KG1 (cell line): ENCODE results near the gene VSTM1.
A peak's percentile ranks its signal among the peaks of the same experiment; 100 is the strongest.
"Not testable (repeated sequence)": the region's sequence is repeated elsewhere in the genome, so short reads cannot be mapped to it uniquely, and the experiment has no call there.

Experiments
- DNase-seq: peaks from one replicate; lab custom pipeline; 2025; lab: John Stamatoyannopoulos, UW

VSTM1 gene

GRCh38 chr19:54063350-54064116 is at the start of gene VSTM1:
TSS of gene VSTM1 (minus strand) at chr19:54063897. CDS start at chr19:54063777, 120 bp downstream.
- DNase-seq: peak; percentile 61

- DNase-seq: no peak
Observed at GRCh38 chr19:54109651-54110050, 46.0 kb upstream of the VSTM1 start.

DNA sequence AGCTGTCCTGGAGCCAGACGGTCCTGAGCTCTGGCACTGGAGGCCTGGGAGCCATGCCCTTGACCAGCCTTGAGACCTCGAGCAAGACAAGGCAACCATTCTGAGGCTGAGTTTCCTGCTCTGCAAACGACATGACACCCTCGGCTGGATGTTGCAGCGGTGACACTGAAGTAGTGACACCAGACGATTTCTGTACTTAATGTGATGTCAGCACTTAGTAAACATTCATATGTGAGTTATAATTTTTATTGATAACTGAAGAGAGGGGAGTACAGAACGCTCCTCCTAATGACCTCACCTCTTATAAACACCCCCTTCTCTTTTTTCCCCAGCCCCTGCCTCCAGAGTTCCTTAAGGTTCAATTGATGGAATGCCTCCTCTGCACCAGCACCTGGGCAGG is 44.8 kb upstream of the VSTM1 start:
- DNase-seq: no peak

GRCh38 chr19:54107876-54108490 is 44.3 kb upstream of the VSTM1 start:
- DNase-seq: no peak

DNA sequence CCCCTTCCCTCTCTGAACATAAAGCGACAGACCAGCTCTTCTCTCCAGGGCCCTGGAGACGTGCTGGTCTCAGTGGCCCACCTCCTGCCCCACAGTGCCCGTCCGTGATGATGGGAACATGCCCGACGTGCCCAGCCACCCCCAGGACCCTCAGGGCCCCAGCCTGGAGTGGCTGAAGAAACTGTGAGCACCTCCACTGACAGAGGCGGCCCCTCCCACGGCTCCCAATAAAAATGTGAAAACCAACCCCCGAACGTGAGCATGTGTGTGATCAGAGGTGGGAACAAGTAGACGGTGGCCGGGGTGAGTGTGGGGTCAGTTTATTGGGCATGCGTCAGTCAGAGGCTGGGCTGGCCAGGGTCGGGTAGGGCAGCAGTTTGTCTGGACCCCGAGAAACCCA is 43.0 kb upstream of the VSTM1 start:
- DNase-seq: no peak

DNA sequence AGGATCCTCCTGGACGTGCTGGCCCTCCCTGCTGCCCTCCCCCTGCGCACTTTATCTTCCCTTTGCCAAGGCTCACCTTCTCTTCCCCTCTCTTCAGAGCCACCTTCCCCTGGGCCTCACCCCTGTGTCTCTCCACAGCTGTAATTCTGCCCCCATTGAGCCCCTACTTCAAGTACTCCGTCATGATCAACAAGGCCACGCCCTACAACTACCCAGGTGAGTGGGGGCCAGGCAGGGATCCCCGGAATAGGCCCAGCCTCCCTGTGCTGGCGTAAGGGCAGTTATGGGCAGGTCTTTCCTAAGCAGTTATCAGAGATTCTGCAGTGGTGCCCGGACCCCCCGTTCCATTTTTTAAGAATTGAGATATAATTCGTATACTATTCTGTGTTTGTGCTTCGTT is 42.1 kb upstream of the VSTM1 start:
- no peak for DNase-seq

DNA sequence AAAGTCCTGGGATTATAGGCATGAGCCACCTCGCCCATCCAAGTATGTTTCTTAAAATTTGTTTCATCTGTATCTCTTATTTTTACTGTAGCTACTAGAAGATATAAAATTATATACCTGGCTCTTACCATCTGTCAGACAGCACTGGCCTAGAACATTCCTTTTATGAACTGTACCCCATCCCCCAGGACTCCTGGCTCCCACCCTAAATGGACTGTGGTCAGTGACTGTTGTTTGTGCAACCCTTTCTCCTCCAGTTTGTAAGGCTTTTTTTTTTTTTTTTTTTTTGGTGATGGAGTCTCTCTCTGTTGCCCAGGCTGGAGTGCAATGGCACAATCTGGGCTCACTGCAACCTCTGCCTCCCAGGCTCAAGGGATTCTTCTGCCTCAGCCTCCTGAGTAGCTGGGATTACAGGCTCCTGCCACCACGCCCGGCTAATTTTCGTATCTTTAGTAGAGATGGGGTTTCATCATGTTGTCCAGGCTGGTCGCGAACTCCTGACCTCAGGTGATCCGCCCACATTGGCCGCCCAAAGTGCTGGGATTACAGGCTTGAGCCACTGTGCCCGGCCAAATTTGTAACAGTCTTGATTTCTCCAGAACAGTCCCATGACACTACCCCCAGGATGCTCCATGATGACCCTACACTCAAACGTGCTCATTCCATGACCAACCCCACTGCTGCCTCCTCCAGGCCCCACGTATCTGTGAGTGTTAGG is 41.5 kb upstream of the VSTM1 start:
- DNase-seq: no peak

DNA sequence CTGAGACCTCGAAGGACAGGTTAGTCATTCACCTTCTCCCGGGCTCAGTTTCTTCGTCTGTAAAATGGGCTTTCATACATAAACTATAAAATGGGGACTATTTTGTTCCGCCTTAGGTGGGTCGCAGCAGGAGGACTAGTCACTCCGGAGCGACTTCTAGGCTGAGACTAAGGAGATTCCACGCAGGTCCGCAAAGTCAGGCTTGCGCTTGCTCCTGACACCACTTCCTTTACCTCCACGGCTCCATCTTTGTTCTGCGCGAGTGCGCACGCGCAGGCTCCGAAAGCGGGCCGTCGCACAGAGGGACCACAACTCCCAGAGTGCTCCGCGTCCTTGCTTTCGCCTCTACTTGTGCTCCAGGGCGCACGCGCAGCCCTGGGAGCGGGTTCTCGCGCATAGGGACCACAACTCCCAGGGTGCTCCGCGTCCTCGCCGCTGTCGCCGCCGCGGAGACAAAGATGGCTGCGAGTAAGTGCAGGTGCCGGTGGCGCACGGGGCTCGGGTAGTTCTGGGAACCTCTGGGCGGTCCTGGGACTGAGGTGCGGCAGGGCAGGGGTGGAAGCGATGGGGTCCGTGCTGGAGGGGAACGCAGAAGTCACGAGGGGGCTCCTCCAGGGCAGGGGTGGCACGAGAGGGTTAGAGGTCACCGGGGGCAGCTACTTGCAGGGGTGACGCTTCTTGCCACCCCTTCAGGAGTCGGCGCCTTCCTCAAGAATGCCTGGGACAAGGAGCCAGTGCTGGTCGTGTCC is 38.9 kb upstream of the VSTM1 start, which contains the start of gene NDUFA3:
TSS of gene NDUFA3 (plus strand) at position 435 of the 749 bp plus-strand sequence. CDS start at position 459, 24 bp downstream.
- DNase-seq: peak; percentile 98

GRCh38 chr19:54100561-54100960 is 36.9 kb upstream of the VSTM1 start, which contains the start of gene OSCAR:
TSS of gene OSCAR (minus strand) at chr19:54100803. CDS start at chr19:54100792, 11 bp downstream.
- DNase-seq: no peak

- DNase-seq: not testable (repeated sequence)
Observed at GRCh38 chr19:54099903-54100255, 36.2 kb upstream of the VSTM1 start.

DNA sequence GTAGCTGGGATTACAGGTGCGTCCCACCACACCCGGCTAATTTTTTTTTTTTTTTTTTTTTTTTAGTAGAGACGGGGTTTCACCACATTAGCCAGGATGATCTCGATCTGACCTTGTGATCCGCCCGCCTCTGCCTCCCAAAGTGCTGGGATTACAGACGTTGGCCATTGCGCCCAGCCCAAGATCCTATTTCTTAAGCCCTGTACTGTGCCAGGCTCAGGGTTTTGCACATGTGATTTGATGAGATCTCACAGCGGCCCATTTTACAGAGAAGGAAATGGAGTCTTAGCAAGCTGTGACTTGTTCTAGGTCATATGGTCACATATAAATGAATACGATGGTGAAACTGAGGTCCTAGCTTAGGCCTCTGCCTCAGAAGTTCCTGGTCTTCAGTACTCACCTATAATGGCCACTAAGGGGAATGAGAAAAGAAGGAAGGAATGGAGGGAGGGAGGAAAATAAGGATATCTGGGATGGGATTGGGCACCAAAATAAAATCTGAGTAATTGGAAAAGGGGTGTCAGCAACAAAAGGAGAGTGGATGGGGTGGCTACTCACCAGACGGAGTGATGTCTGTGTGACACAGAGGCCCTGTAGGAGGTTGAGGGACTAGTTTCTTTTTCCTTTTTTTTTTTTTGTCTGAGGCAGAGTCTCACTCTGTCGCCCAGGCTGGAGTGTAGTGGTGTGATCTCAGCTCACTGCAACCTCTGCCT is 35.6 kb upstream of the VSTM1 start:
- no peak for DNase-seq

DNA sequence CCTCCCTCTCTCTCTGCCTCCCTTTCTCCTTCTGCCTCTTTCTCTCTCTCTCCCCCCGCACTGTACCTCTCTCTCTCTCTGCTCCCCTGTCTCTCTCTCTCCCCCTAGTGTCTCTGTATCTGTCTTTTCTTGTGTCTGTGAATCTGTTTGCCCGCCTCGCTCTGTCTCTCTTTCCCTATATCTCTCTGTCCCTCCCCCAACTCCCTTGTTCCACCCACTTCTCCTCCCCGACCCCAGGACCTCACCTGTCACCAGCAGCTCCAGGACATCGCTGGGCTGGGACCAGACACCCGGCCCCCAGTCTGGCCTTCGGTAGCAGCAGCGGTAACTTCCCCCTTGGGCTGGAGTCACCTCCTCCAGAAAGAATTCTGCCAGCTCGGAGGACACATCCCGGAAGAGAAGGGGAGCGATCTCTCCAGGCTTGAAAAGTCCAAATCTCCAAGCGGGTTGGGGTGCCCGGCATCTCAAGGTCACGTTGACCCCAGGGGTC is 33.0 kb upstream of the VSTM1 start:
- DNase-seq: no peak

GRCh38 chr19:54095859-54096616 is 32.3 kb upstream of the VSTM1 start:
- DNase-seq: peak; percentile 29

DNA sequence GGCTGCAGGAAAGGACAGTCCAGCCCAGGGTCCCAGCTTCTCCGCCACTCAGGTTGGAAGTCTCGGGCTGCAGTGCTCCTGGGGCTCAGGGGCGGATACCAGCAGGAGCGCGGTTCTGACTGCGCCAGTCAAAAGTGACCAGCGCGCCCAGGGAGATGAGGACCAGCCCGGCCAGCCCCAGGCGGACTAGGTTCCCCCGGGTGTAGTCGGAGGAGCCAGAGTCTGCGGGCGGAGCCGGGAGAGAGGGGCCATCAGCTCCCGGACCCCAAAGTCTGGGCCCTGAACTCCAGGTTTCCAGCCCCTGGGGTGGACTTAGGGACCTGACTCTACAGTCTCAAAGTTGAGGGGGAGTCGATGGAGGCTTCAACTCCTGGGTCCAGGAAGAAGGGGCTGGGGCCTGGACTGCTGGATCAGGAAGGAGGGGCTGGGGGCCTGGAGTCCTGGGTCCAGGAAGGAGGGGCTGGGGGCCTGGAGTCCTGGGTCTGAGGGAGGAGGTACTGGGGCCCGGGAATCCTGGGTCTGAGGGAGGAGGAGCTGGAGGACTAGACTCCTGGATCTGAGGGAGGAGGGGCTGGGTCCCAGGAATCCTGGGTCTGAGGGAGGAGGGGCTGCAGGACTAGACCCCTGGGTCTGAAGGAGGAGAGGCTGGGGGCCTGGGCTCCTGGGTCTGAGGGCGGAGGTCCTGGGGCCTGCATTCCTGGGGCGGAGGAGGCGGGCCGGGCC is 31.6 kb upstream of the VSTM1 start:
- no peak for DNase-seq

GRCh38 chr19:54094426-54095000 is 30.8 kb upstream of the VSTM1 start:
- DNase-seq: peak; percentile 53

DNA sequence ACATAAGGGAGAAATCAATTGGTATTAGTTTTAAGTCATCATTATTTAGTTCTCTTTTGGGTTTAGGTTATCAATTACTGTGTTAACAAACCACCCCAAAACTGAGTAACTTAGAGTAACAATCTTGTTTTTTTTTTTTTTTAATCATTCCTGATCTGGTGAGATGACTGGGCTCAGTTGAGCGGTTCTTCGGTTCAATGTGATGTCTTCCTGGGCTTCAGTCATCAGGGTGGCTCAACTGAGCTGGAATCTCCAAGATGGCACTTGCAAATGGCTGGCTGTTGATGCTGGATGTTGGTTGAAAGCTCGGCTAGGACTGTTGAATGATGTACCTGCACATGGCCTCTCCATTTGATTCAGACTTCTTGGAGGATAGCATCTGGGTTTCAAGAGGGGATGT is 20.7 kb upstream of the VSTM1 start:
- no peak for DNase-seq

GRCh38 chr19:54081032-54081431 is 17.3 kb upstream of the VSTM1 start, which contains the start of gene TARM1:
TSS of gene TARM1 (minus strand) at chr19:54081365. CDS start at chr19:54081340, 25 bp downstream.
- DNase-seq: no peak

DNA sequence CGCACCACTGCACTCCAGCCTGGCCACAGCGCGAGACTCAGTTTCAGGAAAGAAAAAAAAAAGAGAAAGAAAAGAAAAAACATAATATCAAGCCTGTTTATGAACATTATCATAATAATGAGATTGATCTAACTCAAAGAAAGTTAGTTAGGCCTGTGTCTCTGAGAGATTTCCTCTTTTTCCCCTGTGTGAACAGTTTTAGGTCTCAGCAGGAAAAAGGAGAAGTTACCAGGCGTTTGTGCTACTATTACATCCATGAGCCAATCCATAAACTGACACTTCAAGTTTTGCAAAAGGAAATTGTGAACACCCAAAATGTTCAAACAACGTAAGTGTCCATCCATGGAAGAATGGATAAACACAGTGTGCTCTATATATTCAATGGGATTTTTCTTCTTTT is 13.6 kb upstream of the VSTM1 start:
- DNase-seq: peak; percentile 23

- no peak for DNase-seq
Observed at GRCh38 chr19:54074851-54075250, 11.2 kb upstream of the VSTM1 start.
